AG09309 (cell line): Measurements from ENCODE around the gene HMGXB4.

ENCODE experiments used
- DNase-seq: peaks from one replicate; pipeline ENCODE4 v3.0.0-alpha.2; 2010; ENCODE audit warnings: low read depth
- H3K4me3 ChIP-seq: 2 replicates; pipeline ENCODE4 v1.5.1; 2011; ENCODE audit warnings: mild to moderate bottlenecking, low read depth, low read length, moderate library complexity; ENCODE audit not compliant: control insufficient read depth
- CTCF ChIP-seq: IDR thresholded peaks from 2 replicates; pipeline ENCODE4 v1.5.1; 2011; ENCODE audit warnings: mild to moderate bottlenecking, low read depth, low read length, inconsistent platforms; ENCODE audit not compliant: insufficient read depth, control insufficient read depth; ENCODE audit errors: missing control alignments

The HMGXB4 gene

GRCh38 chr22:35317680-35318290 is 60.5 kb downstream of the HMGXB4 start:
- DNase-seq = no peak
- no peak overlapping the region for H3K4me3 ChIP-seq
- no peak for TF ChIP-seq CTCF

GRCh38 chr22:35318346-35319215 is 61.3 kb downstream of the HMGXB4 start:
- DNase-seq = no peak
- no peak for TF ChIP-seq CTCF
- no peak overlapping the region for H3K4me3 ChIP-seq

- no peak for DNase-seq
- no peak overlapping the region for H3K4me3 ChIP-seq
- no peak for TF ChIP-seq CTCF
Measured at GRCh38 chr22:35319244-35319985, 62.1 kb downstream of the HMGXB4 start.

GRCh38 chr22:35322126-35322525 is 64.8 kb downstream of the HMGXB4 start:
- H3K4me3 ChIP-seq = no peak overlapping the region
- no peak for TF ChIP-seq CTCF
- DNase-seq = no peak

GRCh38 chr22:35322893-35323292 is 65.6 kb downstream of the HMGXB4 start:
- no peak for DNase-seq
- TF ChIP-seq CTCF = no peak
- no peak overlapping the region for H3K4me3 ChIP-seq

- no peak for TF ChIP-seq CTCF
- no peak overlapping the region for H3K4me3 ChIP-seq
- no peak for DNase-seq
Measured at GRCh38 chr22:35323305-35323704, 66.0 kb downstream of the HMGXB4 start.
